ENCODE data around the gene ALDH1L1. TPM values are rescaled to one million over a fixed set of nuclear protein-coding genes. Genes with fewer than 3 reads are reported as not detected.

The ALDH1L1 gene
- total and polyA plus RNA-seq, 9 of the 15 experiments (the other 6 are each of a cell fraction or from before 2014, with no cell fraction given): 0.06 to 1.9 (median 0.57) TPM; not detected in 1

- TF ChIP-seq, protein P1, sequence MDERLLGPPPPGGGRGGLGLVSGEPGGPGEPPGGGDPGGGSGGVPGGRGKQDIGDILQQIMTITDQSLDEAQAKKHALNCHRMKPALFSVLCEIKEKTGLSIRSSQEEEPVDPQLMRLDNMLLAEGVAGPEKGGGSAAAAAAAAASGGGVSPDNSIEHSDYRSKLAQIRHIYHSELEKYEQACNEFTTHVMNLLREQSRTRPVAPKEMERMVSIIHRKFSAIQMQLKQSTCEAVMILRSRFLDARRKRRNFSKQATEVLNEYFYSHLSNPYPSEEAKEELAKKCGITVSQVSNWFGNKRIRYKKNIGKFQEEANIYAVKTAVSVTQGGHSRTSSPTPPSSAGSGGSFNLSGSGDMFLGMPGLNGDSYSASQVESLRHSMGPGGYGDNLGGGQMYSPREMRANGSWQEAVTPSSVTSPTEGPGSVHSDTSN (CRISPR knock-in tag; IDR thresholded peaks at IDR 0.05; ENCODE audit: low read depth): no peak
- TF ChIP-seq, protein P1 (tag; conservative IDR thresholded peaks at IDR 0.05; ENCODE audit: low read depth): no peak
- TF ChIP-seq SMARCC2 (IDR thresholded peaks at IDR 0.05; ENCODE audit: low read depth): no peak
Observed at GRCh38 chr3:126104028-126104635, 76.3 kb downstream of the ALDH1L1 start (continued).

- no TSS peak for BruUV-seq (replicated peaks)
- Histone ChIP-seq H3K27ac (ENCODE audit: extremely low read depth, low read depth, low read length) (no peak overlapping the region), H3K36me3 (ENCODE audit: control insufficient read depth, insufficient read depth, low read length) (no peaks in the 10 kb centered on the region), H3K4me1 (replicated peaks in 1 of 2; ENCODE audit: control insufficient read depth in 2 of 2, insufficient read depth in 2 of 2, low read length in 2 of 2) (peaks cover 0 to 3% of the 10 kb centered on the region in 2 experiments; a peak in 2 of 5 replicates), H3K9me3 (replicated peaks; ENCODE audit: control insufficient read depth, insufficient read depth, low read depth, low read length) (no peaks in the 10 kb centered on the region), H3K27me3 (ENCODE audit: control insufficient read depth in 2 of 2, insufficient read depth in 2 of 2, low read length in 2 of 2) (peaks cover 2 to 54% of the 10 kb centered on the region in 2 experiments; a peak in 4 of 5 replicates), H4K20me1 (replicated peaks; ENCODE audit: control insufficient read depth, insufficient read depth, low read length) (no peaks in the 10 kb centered on the region), H3K9me1 (ENCODE audit: control insufficient read depth, insufficient read depth, low read length) (no peaks in the 10 kb centered on the region), H3K9ac (ENCODE audit: insufficient read depth in 1 of 2, low read depth in 2 of 2, low read length in 2 of 2) (no peak overlapping the region), H3K4me2 (ENCODE audit: insufficient read depth, low read length) (no peak overlapping the region), H2AFZ (ENCODE audit: low read depth, low read length) (no peak overlapping the region), H3K79me2 (ENCODE audit: control insufficient read depth, insufficient read depth, low read length) (no peaks in the 10 kb centered on the region), H3K4me3 (no peak overlapping the region)
- in situ Hi-C loops (cut with MboI) (no loop called here), intact Hi-C loops (cut with micrococcal nuclease) (no loop called here)
- ChIA-PET CTCF (ENCODE audit: low intra/inter-chr PET ratio) (interaction anchor here (0.7 kb wide), 1 partner anchor 23 kb away, joined by 3 read pairs; no protein-coding TSS in a partner anchor), POLR2A (no interaction called here)
- ATAC-seq: peak; percentile 80
- peak in 3 of 4 experiments; percentile 8 to 23 (median 22) for DNase-seq (ENCODE audit: extremely low read depth in 1 of 4, low spot score in 3 of 4)
- no peak for FAIRE-seq
- WGBS (ENCODE audit: insufficient coverage, low coverage, missing lambda C conversion rate): 7% methylated on average over 10 of the region's 22 CpGs
- no peak for TF ChIP-seq CC2D1A (IDR thresholded peaks at IDR 0.05)
- TF ChIP-seq, protein P2, sequence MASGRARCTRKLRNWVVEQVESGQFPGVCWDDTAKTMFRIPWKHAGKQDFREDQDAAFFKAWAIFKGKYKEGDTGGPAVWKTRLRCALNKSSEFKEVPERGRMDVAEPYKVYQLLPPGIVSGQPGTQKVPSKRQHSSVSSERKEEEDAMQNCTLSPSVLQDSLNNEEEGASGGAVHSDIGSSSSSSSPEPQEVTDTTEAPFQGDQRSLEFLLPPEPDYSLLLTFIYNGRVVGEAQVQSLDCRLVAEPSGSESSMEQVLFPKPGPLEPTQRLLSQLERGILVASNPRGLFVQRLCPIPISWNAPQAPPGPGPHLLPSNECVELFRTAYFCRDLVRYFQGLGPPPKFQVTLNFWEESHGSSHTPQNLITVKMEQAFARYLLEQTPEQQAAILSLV (tag; IDR thresholded peaks at IDR 0.05): 0 out of 2 replicates have a peak, but pooled peaks have one; percentile 42
Observed at GRCh38 chr3:126103121-126104027, 77.0 kb downstream of the ALDH1L1 start.
